Measurements from ENCODE around the gene DNAH2.
A peak's percentile ranks its signal among the peaks of the same experiment; 100 is the strongest.

GRCh38 chr17:7674934-7675333, 42.6 kb upstream of the DNAH2 start:
- TF ChIP-seq CTCF (IDR thresholded peaks at IDR 0.05 in 8 of 11, conservative IDR thresholded peaks at IDR 0.05 in 3 of 11), result no peak
- peak in 1 of 3 donors; percentile 31 for TF ChIP-seq POLR2AphosphoS5 (IDR thresholded peaks at IDR 0.05)
